ENCODE data around the gene ARX. TPM values are rescaled to one million over a fixed set of nuclear protein-coding genes. Genes with fewer than 3 reads are reported as not detected.

Gene ARX
- total and polyA plus RNA-seq, 2 of the 8 experiments (the other 6 are each of a cell fraction or from before 2014, with no cell fraction given): not detected

DNA sequence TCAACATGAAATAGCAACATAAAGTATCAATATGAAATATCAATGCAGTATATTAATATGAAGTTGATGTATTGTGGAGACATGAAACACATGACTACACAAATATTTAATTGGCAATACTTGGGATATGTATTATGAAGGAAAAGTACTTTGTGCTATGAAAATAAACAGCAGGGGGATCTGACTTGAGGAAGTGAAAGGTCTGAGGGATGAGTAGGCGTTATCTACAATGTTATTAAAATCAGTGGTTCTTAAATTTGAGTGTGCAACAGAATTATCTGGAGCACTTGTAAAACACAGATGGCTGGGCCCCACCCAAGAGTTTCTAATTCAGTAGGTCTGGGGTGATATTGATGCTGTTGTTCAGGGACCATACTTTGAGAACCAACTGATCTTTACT is 27.4 kb upstream of the ARX start (continued):
- no peak for TF ChIP-seq ATF3 (IDR thresholded peaks at IDR 0.05; ENCODE audit: insufficient read depth, low read depth, low read length)
